Astrocyte of the cerebellum (primary cell): ENCODE measurements around the gene PLIN4.

Experiments used
- DNase-seq: peaks from one replicate; pipeline ENCODE4 v3.0.0-alpha.2; 2011; ENCODE audit warnings: low read depth
- H3K4me3 ChIP-seq: 2 replicates; pipeline ENCODE4 v1.5.1; 2011; ENCODE audit warnings: mild to moderate bottlenecking, low read depth, low read length, moderate library complexity
- in situ Hi-C: cut with HindIII; loops from 2 replicates; pipeline ENCODE4 v1.10.0; 2017; ENCODE audit warnings: low sequenced_read_pairs
- TF ChIP-seq, protein P1 (sequence below): IDR thresholded peaks from 2 replicates; pipeline ENCODE4 v1.5.1; 2012; ENCODE audit warnings: low read length, low read depth, moderate library complexity, mild to moderate bottlenecking; ENCODE audit errors: missing control alignments

PLIN4 gene

DNA sequence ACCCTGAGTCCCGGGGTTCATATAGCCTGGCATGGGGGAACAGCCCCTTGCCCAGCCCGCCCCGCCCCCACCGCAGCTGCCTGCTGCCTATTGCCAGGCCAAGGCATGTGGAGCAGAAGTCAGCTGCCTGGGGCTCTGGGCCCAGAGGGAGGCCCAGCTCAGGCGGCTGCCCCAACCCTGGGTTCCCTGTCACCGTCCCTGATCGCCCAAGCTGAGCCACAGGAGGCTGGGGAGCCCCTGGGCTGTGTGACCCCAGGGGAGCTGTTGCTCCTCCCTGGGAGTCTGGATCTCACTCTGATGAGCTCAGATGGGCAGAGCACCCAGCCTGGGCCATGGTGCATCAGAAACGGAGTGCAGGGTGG, 1.4 kb downstream of the PLIN4 start:
- TF ChIP-seq, protein P1, sequence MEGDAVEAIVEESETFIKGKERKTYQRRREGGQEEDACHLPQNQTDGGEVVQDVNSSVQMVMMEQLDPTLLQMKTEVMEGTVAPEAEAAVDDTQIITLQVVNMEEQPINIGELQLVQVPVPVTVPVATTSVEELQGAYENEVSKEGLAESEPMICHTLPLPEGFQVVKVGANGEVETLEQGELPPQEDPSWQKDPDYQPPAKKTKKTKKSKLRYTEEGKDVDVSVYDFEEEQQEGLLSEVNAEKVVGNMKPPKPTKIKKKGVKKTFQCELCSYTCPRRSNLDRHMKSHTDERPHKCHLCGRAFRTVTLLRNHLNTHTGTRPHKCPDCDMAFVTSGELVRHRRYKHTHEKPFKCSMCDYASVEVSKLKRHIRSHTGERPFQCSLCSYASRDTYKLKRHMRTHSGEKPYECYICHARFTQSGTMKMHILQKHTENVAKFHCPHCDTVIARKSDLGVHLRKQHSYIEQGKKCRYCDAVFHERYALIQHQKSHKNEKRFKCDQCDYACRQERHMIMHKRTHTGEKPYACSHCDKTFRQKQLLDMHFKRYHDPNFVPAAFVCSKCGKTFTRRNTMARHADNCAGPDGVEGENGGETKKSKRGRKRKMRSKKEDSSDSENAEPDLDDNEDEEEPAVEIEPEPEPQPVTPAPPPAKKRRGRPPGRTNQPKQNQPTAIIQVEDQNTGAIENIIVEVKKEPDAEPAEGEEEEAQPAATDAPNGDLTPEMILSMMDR, result no peak
- no peak overlapping the region for H3K4me3 ChIP-seq
- in situ Hi-C loops, result no loop called here
- no peak for DNase-seq

DNA sequence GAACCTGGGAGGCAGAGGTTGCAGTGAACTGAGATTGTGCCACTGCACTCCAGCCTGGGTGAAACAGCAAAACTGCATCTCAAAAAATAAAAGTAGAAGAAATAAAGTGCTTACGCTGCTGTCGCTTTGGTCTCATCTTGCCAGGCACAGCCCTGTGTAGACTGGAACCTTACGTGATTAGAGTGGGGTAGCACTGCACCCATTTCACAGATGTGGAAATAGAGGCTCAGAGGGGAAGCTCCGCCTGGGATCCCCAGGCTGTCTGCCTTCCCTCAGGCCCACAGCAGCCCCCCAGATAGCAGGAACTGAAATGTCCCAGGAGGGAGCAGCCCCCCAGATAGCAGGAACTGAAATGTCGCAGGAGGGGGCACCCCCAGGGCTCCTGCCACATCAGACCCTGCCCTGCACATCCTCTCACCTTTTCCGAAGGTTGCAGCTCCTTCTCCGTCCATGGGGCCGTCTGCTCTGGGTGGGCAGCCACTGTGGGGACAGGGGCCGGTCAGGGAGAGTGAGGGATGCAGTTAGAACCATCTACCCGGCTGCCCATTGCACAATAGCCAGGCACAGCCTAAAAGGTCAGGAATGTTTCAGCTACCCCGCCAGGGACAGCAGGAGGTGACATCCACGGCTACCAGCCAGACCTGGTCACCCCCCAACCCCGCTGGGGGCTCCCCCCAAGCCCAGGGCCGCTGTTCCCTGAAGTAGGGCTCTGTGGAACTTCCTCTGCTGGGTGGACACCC, 1.9 kb downstream of the PLIN4 start:
- DNase-seq, result no peak
- no peak overlapping the region for H3K4me3 ChIP-seq
- in situ Hi-C loops, result no loop called here
- TF ChIP-seq, protein P1, result no peak

DNA sequence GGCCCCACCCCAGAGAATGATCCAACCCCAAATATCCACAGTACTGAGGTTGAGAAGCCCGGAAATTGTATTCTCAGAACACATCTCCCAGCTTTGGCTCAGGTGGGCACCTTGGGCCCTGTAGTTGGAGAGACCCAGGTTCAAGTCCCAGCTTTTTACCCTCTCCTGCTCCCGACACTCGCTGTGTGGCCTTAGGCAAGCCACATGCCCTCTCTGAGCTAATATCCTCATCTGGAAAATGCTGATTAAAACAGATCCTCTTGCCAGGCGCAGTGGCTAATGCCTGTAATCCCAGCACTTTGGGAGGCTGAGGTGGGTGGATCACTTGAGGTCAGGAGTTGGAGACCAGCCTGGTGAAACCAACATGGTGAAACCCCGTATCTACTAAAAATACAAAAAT, 2.6 kb downstream of the PLIN4 start:
- TF ChIP-seq, protein P1, result no peak
- DNase-seq, result no peak
- in situ Hi-C loops, result no loop called here
- no peak overlapping the region for H3K4me3 ChIP-seq

DNA sequence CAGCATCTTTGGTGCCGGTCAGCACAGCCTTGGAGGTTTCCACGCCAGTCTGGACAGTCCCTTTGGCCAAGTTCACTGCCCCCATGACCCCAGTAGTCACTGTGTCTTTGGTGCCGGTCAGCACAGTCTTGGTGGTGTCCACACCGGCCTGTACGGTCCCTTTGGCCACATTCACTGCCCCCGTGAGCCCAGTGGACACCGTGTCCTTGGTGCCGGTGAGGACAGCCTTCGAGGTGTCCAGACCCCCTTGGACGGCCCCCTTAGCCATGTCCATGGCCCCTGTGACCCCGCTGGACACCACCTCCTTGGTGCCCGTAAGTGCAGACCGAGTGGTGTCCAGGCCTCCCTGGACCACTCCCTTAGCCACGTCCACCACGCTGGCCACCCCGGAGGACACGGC, 5.0 kb downstream of the PLIN4 start:
- no peak overlapping the region for H3K4me3 ChIP-seq
- TF ChIP-seq, protein P1, result no peak
- no peak for DNase-seq
- in situ Hi-C loops, result no loop called here

DNA sequence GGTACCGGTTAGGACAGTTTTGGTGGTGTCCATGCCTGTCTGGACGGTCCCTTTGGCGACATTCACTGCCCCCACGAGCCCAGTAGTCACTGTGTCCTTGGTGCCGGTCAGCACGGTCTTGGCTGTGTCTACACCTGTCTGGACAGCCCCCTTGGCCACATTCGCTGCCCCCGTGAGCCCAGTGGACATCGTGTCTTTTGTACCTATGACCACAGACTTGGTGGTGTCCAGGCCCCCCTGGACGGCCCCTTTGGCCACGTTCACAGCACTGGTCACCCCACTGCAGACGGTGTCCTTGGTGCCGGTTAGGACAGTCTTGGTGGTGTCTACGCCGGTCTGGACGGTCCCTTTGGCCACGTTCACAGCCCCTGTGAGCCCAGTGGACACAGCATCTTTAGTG, 6.2 kb downstream of the PLIN4 start:
- no peak overlapping the region for H3K4me3 ChIP-seq
- TF ChIP-seq, protein P1, result no peak
- in situ Hi-C loops, result no loop called here
- no peak for DNase-seq

DNA sequence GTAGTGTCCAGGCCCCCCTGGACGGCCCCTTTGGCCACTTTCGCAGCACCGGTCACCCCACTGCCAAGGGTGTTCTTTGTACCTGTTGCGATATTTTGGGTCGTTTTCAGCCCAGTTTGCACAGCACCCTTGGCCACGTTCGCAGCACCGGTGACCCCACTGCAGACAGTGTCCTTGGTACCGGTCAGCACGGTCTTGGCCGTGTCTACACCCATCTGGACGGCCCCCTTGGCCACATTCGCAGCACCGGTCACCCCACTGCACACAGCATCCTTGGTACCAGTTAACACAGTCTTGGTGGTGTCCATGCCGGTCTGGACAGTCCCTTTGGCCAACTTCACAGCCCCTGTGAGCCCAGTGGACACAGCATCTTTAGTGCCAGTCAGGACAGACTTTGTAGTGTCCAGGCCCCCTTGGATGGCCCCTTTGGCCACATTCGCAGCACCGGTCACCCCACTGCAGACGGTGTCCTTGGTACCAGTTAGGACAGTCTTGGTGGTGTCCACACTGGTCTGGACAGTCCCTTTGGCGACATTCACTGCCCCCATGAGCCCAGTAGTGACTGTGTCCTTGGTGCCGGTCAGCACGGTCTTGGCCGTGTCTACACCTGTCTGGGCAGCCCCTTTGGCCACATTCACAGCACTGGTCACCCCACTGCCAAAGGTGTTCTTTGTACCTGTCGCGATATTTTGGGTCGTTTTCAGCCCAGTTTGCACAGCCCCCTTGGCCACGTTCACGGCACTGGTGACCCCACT, 6.8 kb downstream of the PLIN4 start:
- DNase-seq, result no peak
- TF ChIP-seq, protein P1, result no peak
- H3K4me3 ChIP-seq, result no peak overlapping the region
- in situ Hi-C loops, result no loop called here
